Measurements from ENCODE around the gene LRRC75B.
"Not testable (repeated sequence)": the region's sequence is repeated elsewhere in the genome, so short reads cannot be mapped to it uniquely, and the experiment has no call there.

LRRC75B gene

GRCh38 chr22:24564376-24565058, 28.4 kb downstream of the LRRC75B start:
- H3K4me3 ChIP-seq (ENCODE audit: low read depth, low read length), result no peak overlapping the region
- TF ChIP-seq CTCF (IDR thresholded peaks at IDR 0.05; ENCODE audit: borderline replicate concordance, insufficient read depth, low read depth, low read length), result no peak

DNA sequence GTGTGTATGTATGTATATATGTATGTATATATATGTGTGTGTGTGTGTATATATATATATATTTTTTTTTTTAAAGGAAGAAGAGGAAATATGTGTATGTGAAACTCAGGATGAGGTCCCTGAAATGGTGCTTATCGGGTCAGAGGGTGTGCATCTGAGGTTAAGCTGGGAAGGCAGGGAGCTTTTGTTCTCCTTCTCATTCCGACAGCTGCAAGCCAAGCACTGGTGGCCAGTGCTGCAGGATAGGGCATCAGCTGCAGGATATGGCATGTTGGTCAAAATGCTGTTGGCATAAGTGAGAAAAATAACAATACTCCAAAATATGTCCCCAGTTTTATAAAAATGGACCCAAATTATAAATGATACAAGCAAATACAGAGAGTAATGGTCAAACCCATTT, 29.6 kb downstream of the LRRC75B start:
- H3K4me3 ChIP-seq (ENCODE audit: low read depth, low read length), result no peak overlapping the region
- no peak for TF ChIP-seq CTCF (IDR thresholded peaks at IDR 0.05; ENCODE audit: borderline replicate concordance, insufficient read depth, low read depth, low read length)

DNA sequence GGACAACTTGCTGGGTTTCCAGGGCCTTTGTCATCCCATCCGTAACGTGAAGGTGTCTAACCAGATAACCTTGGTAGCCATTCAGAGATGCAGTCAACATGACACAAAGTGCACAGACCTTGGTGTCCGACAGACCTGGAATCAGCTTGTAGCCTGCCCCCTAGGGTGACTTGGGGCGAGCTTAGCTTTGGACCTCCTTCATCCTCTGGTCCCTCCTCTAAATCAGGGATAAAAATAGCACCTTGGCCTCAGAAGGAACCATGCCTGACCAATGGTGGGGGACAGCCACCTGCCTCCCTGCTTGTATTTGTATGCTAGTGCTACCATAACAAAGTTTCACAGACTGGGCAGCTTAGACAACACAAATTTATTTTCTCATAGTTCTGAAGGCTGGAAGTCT, 33.4 kb downstream of the LRRC75B start:
- TF ChIP-seq CTCF (IDR thresholded peaks at IDR 0.05; ENCODE audit: borderline replicate concordance, insufficient read depth, low read depth, low read length), result no peak

GRCh38 chr22:24555165-24556039, 37.5 kb downstream of the LRRC75B start, which contains the start of gene SNRPD3:
TSS of gene SNRPD3 (plus strand) at chr22:24555999. CDS start at chr22:24557675, 1,676 bp downstream.
- peak within 1 kb of the TSS; percentile 93 for H3K4me3 ChIP-seq (ENCODE audit: low read depth, low read length)
- TF ChIP-seq CTCF (IDR thresholded peaks at IDR 0.05; ENCODE audit: borderline replicate concordance, insufficient read depth, low read depth, low read length), result no peak

More for the DNA sequence above, 33.4 kb downstream of the LRRC75B start:
- no peak overlapping the region for H3K4me3 ChIP-seq (ENCODE audit: low read depth, low read length)

- peak within 1 kb of the TSS; percentile 93 for H3K4me3 ChIP-seq (ENCODE audit: low read depth, low read length)
- TF ChIP-seq CTCF (IDR thresholded peaks at IDR 0.05; ENCODE audit: borderline replicate concordance, insufficient read depth, low read depth, low read length), result no peak
Measured at GRCh38 chr22:24554313-24555164, 38.3 kb downstream of the LRRC75B start, which contains the start of gene GUCD1. TSS of gene GUCD1 (minus strand) at chr22:24555138. CDS start at chr22:24554991, 147 bp downstream.

DNA sequence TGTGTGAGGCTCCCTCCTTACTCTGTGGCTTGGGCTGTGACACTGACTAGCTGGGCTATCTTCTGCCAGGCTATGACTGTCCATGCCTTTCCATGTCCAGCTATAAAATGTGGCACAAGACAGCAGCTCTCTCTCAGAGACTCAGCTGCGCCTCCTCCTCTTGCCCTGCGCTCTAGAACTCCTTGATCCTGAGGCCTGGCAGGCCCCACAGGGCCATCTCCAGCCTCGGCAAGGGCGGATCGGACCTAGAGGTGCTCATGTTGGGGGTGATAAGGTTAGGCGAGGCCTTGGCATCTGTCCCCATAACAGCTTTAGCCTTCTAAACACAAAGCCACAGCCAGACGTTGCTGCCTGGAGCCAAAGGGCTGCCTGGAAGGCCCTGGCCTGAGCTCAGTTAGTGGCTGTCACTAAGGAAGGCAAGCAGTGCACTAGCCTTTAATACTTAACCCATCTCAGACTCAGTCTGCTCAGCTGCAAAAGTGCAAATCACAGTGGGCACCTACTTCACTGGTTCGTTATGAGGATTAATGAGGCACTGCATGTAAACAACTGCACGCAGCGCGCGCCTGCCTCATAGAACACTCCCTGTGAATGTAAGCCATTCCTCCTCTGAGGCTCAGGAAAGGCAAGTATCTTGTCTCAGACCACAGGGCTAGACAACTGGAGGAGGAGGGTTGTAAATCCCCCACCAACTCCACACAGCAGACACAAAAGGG, 39.1 kb downstream of the LRRC75B start:
- TF ChIP-seq CTCF (IDR thresholded peaks at IDR 0.05; ENCODE audit: borderline replicate concordance, insufficient read depth, low read depth, low read length), result no peak
- peak overlapping the region; percentile 93 for H3K4me3 ChIP-seq (ENCODE audit: low read depth, low read length)

DNA sequence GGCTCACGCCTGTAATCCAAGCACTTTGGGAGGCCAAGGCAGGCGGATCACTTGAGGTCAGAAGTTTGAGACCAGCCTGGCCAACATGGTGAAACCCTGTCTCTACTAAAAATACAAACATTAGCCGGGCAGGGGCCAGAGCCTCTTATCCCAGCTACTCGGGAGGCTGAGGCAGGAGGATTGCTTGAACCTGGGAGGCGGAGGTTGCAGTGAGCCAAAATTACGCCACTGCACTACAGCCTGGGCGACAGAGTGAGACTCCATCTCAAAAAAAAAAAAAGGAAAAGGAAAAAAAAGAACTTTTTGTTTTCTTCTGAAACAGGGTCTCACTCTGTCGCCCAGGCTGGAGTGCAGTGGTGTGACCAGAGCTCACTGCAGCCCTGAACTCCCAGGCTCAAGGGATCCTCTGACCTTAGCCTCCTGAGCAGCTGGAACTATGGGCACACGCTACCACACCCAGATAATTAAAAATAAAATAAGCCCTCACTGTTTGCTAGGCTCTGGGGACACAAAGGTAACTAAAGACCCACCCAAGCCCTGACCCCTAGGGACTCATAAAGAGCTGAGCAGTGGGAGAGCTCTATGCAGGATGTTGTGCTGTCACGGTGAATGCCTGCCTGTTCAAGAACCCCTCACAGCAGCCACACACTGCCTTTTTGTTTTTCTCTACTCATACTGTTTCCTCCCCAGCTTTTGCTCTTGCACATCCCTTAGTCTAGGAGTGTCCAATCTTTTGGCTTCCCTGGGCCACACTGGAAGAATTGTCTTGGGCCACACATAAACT, 40.2 kb downstream of the LRRC75B start:
- not testable (repeated sequence) for H3K4me3 ChIP-seq (ENCODE audit: low read depth, low read length)
